Activated naive CD8-positive, alpha-beta T cell (primary cell): ENCODE data around the gene ELMO3.

ENCODE experiments used
- H3K27ac Mint-ChIP-seq: one replicate; pipeline ENCODE4 v1.8.0; 2021; ENCODE audit warnings: mixed read lengths
- H3K27me3 Mint-ChIP-seq: one replicate; pipeline ENCODE4 v1.8.0; 2021; ENCODE audit warnings: mixed read lengths
- H3K36me3 Mint-ChIP-seq: one replicate; pipeline ENCODE4 v1.8.0; 2021; ENCODE audit warnings: mixed read lengths
- H3K4me1 Mint-ChIP-seq: one replicate; pipeline ENCODE4 v1.8.0; 2021; ENCODE audit warnings: low read depth, mixed read lengths
- H3K4me3 Mint-ChIP-seq: one replicate; pipeline ENCODE4 v1.8.0; 2021; ENCODE audit warnings: mild to moderate bottlenecking, mixed read lengths
- H3K9me3 Mint-ChIP-seq: one replicate; pipeline ENCODE4 v1.8.0; 2021; ENCODE audit warnings: low read depth, mixed read lengths

Gene ELMO3

DNA sequence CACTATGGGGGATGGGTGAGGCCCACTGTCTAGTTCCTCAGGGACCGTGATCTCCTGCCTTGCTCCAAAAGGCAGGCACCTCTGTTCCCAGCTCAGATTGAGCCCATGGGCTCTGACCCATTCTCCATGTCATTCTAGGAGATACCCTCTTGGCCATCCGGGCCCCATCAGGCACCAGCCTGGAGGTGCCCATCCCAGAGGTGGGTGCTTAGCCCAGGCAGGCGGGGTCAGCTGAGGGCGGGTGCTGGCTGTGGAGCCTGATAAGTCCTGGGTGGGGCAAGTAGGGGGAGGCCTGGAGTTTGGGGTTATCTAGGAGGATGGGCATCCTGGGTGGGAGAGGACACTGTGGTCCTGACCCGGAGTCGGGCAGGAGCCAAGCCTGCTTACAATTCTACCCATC, 4.7 kb upstream of the ELMO3 start:
- Mint-ChIP-seq H3K36me3 (no peaks in the 10 kb centered on the region), H3K9me3 (no peaks in the 10 kb centered on the region), H3K27ac (no peak overlapping the region), H3K4me3 (peak overlapping the region; percentile 94), H3K27me3 (no peaks in the 10 kb centered on the region), H3K4me1 (peaks cover 34% of the 10 kb centered on the region)

DNA sequence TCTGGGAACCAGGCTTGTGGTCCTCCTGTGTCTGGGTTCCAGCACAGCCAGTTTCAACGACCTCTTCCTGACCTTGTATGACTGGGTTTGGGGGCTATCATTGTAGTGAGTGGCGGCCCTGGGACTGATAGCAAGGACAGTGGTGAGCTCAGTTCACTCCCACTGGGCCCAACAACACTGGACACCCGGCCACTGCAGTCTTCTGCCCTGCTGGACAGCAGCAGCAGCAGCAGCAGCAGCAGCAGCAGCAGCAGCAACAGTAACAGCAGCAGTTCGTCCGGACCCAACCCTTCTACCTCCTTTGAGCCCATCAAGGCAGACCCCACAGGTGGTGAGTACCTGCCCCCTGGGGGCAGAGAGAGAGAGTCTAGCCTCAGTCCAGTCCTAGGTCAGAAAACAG, 3.3 kb upstream of the ELMO3 start:
- Mint-ChIP-seq H3K9me3 (no peaks in the 10 kb centered on the region), H3K27ac (no peak overlapping the region), H3K4me1 (peaks cover 34% of the 10 kb centered on the region), H3K4me3 (peak overlapping the region; percentile 38), H3K36me3 (no peaks in the 10 kb centered on the region), H3K27me3 (no peaks in the 10 kb centered on the region)

DNA sequence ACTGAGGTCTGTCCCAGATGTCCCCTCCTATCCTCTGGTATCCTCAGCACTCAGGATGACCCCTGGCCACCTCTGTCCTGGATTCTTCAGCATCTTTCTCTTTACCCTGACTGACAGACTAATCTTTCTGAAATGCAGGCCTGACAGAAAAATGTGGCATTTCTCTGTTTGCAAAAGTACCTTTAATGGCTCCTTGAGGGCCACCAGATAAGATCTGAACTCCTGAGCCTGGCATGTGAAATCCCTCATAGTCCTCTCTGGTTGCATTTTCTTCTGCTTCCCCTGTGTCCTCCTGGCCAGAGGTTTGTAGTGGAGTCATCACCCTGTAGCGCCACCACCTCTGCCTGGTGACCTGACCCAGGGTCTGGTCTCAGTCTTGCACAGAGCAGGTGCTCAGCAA, 2.0 kb upstream of the ELMO3 start:
- no peak overlapping the region for H3K27ac Mint-ChIP-seq
- no peaks in the 10 kb centered on the region for H3K27me3 Mint-ChIP-seq
- H3K9me3 Mint-ChIP-seq = no peaks in the 10 kb centered on the region
- H3K4me3 Mint-ChIP-seq = no peak overlapping the region
- peaks cover 28% of the 10 kb centered on the region for H3K4me1 Mint-ChIP-seq
- no peaks in the 10 kb centered on the region for H3K36me3 Mint-ChIP-seq

DNA sequence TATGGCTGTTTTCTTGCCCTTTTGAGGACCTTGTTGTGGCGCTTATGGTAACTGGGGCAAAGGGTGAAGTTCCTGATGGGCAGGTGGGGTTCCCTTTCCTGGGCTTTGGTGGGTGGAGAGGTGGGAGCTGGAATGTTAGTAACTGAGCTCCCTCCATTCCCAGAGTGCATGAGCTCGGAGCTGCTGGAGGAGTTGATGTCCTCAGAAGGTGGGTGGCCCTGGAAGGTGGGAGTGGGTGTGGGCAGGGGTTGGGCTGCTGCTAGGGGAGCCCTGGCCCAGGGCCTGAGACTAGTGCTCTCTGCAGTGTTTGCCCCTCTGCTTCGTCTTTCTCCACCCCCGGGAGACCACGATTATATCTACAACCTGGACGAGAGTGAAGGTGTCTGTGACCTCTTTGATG, 1.2 kb upstream of the ELMO3 start:
- H3K27me3 Mint-ChIP-seq = no peaks in the 10 kb centered on the region
- no peaks in the 10 kb centered on the region for H3K36me3 Mint-ChIP-seq
- no peaks in the 10 kb centered on the region for H3K9me3 Mint-ChIP-seq
- H3K27ac Mint-ChIP-seq = no peak overlapping the region
- H3K4me3 Mint-ChIP-seq = no peak overlapping the region
- peaks cover 24% of the 10 kb centered on the region for H3K4me1 Mint-ChIP-seq

DNA sequence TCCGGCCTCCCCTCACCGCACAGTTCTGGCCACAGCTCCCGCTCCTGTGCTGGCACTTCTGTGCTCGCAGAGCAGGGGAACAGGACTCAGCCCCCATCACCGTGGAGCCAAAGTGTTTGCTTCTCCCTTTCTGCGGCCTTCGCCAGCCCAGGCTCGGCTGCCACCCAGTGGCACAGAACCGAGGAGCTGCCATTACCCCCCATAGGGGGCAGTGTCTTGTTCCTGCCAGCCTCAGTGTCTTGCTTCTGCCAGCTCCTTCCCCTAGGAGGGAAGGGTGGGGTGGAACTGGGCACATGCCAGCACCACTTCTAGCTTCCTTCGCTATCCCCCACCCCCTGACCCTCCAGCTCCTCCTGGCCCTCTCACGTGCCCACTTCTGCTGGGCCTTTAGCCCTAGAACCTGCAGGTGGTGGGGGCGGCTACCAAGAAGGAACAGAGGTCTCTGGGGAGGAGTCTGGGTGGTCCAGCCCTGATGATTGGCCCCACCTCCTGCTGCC, 645 bp upstream of the ELMO3 start:
- H3K4me1 Mint-ChIP-seq = peaks cover 20% of the 10 kb centered on the region
- no peaks in the 10 kb centered on the region for H3K9me3 Mint-ChIP-seq
- no peaks in the 10 kb centered on the region for H3K27me3 Mint-ChIP-seq
- no peak overlapping the region for H3K27ac Mint-ChIP-seq
- no peaks in the 10 kb centered on the region for H3K36me3 Mint-ChIP-seq
- H3K4me3 Mint-ChIP-seq = no peak overlapping the region

GRCh38 chr16:67199808-67200198, 872 bp downstream of the ELMO3 start:
- H3K4me3 Mint-ChIP-seq = no peak overlapping the region
- H3K27me3 Mint-ChIP-seq = no peaks in the 10 kb centered on the region
- no peak overlapping the region for H3K27ac Mint-ChIP-seq
- no peaks in the 10 kb centered on the region for H3K9me3 Mint-ChIP-seq
- no peaks in the 10 kb centered on the region for H3K36me3 Mint-ChIP-seq
- H3K4me1 Mint-ChIP-seq = peaks cover 13% of the 10 kb centered on the region

GRCh38 chr16:67200491-67200890, 1.6 kb downstream of the ELMO3 start:
- Mint-ChIP-seq H3K36me3 (no peaks in the 10 kb centered on the region), H3K27ac (no peak overlapping the region), H3K9me3 (no peaks in the 10 kb centered on the region), H3K4me1 (peaks cover 12% of the 10 kb centered on the region), H3K27me3 (no peaks in the 10 kb centered on the region), H3K4me3 (no peak overlapping the region)

DNA sequence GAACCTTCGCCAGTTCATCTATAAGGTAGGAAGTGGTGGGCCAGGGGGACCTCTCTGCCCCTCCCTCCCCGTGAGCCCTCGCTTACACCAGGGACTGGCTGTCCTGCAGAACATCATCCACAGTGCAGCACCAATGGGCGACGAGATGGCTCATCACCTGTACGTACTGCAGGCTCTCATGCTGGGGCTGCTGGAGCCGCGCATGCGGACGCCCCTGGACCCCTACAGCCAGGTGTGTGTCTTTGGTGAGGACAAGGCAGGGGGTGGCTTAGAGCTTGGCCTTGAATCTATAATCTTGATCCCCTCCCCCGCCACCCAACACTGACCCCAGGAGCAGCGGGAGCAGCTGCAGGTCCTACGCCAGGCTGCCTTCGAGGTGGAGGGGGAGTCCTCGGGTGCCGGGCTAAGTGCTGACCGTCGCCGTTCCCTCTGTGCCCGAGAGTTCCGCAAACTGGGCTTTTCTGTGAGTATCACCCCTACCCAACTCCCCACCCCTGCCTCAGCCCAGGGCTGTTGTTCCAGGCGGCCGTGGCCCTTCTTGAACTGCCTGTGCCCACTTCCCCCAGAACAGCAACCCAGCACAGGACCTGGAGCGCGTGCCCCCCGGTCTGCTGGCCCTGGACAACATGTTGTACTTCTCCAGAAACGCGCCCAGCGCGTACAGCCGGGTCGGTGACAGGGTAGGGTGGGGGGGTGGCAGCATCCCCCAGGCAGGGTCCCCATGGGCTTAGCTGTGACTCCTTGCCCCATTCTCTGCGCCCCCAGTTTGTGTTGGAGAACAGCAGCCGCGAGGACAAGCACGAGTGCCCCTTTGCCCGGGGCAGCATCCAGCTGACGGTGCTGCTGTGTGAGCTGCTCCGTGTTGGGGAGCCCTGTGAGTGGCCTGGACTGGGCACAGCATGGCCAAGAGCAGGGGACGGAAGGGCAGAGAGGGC, 2.7 kb downstream of the ELMO3 start:
- Mint-ChIP-seq H3K27me3 (no peaks in the 10 kb centered on the region), H3K4me3 (no peak overlapping the region), H3K4me1 (peaks cover 3% of the 10 kb centered on the region), H3K36me3 (no peaks in the 10 kb centered on the region), H3K9me3 (no peaks in the 10 kb centered on the region), H3K27ac (no peak overlapping the region)

DNA sequence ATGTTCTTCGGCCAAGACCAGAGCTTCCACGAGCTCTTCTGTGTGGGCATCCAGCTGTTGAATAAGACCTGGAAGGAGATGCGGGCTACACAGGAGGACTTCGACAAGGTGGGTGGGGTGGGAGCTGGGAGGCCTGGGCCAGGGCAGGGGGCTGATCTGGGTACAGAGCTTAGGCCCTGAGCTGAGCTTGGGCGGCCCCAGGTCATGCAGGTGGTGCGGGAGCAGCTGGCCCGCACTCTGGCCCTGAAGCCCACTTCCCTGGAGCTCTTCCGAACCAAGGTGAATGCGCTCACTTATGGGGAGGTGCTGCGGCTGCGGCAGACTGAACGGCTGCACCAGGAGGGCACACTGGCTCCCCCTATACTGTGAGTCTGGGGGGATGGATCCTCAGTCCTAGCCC, 3.5 kb downstream of the ELMO3 start:
- H3K36me3 Mint-ChIP-seq = no peaks in the 10 kb centered on the region
- no peak overlapping the region for H3K4me3 Mint-ChIP-seq
- no peaks in the 10 kb centered on the region for H3K4me1 Mint-ChIP-seq
- no peaks in the 10 kb centered on the region for H3K9me3 Mint-ChIP-seq
- no peak overlapping the region for H3K27ac Mint-ChIP-seq
- H3K27me3 Mint-ChIP-seq = no peaks in the 10 kb centered on the region

DNA sequence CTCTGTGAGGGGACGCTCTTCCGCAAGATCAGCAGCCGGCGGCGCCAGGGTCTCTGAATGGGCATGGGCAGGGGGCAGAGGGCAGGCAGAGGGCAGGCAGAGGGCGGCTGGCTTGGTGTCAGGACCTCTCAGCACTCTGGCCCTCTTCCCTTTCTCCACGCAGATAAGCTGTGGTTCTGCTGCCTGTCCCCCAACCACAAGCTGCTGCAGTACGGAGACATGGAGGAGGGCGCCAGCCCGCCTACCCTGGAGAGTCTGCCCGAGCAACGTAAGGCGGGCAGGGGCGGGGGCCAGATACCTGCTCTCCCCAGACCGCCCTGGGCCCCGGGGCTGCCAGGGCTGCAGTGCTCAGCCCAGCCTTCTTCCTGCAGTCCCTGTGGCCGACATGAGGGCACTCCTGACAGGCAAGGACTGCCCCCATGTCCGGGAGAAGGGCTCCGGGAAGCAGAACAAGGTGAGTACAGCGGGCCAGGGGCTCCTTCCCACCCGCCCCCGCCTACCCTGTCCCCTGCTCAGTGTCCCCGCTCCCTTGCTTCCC, 4.1 kb downstream of the ELMO3 start:
- H3K27ac Mint-ChIP-seq = no peak overlapping the region
- H3K36me3 Mint-ChIP-seq = no peaks in the 10 kb centered on the region
- no peak overlapping the region for H3K4me3 Mint-ChIP-seq
- H3K27me3 Mint-ChIP-seq = no peaks in the 10 kb centered on the region
- H3K4me1 Mint-ChIP-seq = no peaks in the 10 kb centered on the region
- no peaks in the 10 kb centered on the region for H3K9me3 Mint-ChIP-seq

- Mint-ChIP-seq H3K27ac (peak overlapping the region; percentile 22), H3K36me3 (no peaks in the 10 kb centered on the region), H3K4me1 (no peaks in the 10 kb centered on the region), H3K9me3 (no peaks in the 10 kb centered on the region), H3K4me3 (no peak overlapping the region), H3K27me3 (no peaks in the 10 kb centered on the region)
These were observed 5.1 kb downstream of the ELMO3 start for GRCh38 chr16:67204076-67204475.

DNA sequence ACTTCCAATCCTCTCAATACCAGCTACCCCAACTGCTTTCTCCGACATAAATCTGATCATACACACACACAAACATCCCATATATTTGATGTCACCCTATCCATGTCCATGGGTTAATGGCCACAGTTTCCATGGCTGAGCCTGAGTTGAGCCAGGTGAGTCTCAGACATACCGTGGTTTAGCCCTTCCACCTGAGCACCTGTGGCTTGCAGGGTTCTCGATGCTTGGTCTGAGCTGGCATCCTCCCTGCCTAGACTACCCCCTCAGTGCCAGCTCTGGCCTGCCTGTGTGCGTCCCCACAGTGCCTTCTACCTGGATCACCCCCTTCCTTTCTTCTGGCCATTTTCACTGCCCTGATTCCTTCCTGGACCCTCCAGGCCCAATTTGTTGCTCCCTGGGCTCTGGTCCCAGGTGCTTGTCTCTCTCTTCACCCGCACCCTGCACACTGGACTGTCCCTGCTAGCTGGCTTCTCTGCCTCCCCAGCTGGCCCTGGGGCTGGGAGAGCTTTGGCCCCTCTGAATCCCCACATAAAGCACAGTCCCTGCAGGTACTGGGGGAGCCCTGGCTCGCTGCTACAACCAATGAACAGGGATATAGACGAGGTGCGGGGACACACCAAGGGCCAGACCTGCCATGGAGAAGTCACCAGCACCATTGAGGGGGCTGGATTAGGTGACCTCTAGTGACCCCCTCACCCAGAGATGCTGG, 7.4 kb downstream of the ELMO3 start:
- H3K9me3 Mint-ChIP-seq = no peaks in the 10 kb centered on the region
- no peaks in the 10 kb centered on the region for H3K4me1 Mint-ChIP-seq
- H3K27me3 Mint-ChIP-seq = no peaks in the 10 kb centered on the region
- H3K27ac Mint-ChIP-seq = no peak overlapping the region
- H3K4me3 Mint-ChIP-seq = no peak overlapping the region
- no peaks in the 10 kb centered on the region for H3K36me3 Mint-ChIP-seq

- H3K27me3 Mint-ChIP-seq = no peaks in the 10 kb centered on the region
- no peak overlapping the region for H3K27ac Mint-ChIP-seq
- H3K4me3 Mint-ChIP-seq = no peak overlapping the region
- no peaks in the 10 kb centered on the region for H3K4me1 Mint-ChIP-seq
- no peaks in the 10 kb centered on the region for H3K36me3 Mint-ChIP-seq
- no peaks in the 10 kb centered on the region for H3K9me3 Mint-ChIP-seq
These were observed 7.9 kb downstream of the ELMO3 start for GRCh38 chr16:67206838-67207248.

GRCh38 chr16:67207249-67208091, 8.5 kb downstream of the ELMO3 start:
- no peak overlapping the region for H3K4me3 Mint-ChIP-seq
- H3K27me3 Mint-ChIP-seq = no peaks in the 10 kb centered on the region
- no peaks in the 10 kb centered on the region for H3K4me1 Mint-ChIP-seq
- H3K9me3 Mint-ChIP-seq = no peaks in the 10 kb centered on the region
- H3K36me3 Mint-ChIP-seq = no peaks in the 10 kb centered on the region
- H3K27ac Mint-ChIP-seq = no peak overlapping the region
